ENCODE measurements around the gene FOLR1. TPM values are rescaled to one million over a fixed set of nuclear protein-coding genes. Genes with fewer than 3 reads are reported as not detected.

Gene FOLR1
- total RNA-seq, 1 experiment from 2014 or later: 6.1 TPM

DNA sequence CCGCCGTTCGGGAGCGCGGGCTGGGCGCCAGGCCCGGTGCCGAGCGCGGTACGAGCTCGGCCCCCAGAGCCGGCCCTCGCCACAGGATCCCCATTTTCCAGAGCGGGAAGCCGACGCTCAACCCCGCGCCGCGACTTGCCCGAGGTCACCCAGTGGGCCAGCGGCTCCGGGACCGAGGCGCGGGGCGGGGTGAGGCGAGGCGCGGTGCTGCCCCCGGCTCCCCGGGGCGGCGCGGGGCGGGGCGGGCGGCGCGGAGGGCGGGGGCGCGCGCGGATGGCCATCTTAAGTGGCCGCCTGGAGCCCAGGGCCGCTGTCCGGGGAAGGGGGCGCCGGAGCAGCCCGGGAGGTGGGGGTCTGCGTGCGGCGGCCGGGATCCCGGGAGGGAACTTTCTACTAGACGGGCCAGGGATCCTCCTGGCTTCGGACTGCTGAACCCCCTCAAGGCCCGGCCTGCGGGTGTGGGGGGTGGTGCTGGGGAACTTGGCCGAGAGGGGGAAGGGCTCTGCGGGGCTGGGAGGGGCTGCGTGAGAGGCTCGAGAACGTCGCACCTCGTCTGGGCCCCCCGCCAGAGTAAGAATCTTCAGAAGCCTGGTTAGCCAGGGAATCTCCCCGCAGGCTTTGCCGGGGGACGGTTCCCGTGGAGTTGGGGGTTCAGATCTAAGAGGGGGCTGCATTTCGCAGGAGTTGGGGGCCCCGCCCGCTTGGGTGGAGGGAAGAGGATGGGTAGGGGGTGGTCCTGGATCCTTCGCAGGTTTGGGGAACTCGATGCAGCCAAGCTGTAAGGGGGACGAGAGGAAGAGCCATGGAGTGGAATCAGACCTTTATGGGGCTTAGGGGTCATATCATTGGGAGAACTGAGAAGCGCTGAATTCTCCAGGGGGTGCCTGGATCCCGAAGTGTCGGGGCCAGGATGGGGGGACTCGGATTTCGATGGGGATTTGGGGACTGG, 31.9 kb downstream of the FOLR1 start:
- DNase-seq (ENCODE audit: low spot score): peak; percentile 22

DNA sequence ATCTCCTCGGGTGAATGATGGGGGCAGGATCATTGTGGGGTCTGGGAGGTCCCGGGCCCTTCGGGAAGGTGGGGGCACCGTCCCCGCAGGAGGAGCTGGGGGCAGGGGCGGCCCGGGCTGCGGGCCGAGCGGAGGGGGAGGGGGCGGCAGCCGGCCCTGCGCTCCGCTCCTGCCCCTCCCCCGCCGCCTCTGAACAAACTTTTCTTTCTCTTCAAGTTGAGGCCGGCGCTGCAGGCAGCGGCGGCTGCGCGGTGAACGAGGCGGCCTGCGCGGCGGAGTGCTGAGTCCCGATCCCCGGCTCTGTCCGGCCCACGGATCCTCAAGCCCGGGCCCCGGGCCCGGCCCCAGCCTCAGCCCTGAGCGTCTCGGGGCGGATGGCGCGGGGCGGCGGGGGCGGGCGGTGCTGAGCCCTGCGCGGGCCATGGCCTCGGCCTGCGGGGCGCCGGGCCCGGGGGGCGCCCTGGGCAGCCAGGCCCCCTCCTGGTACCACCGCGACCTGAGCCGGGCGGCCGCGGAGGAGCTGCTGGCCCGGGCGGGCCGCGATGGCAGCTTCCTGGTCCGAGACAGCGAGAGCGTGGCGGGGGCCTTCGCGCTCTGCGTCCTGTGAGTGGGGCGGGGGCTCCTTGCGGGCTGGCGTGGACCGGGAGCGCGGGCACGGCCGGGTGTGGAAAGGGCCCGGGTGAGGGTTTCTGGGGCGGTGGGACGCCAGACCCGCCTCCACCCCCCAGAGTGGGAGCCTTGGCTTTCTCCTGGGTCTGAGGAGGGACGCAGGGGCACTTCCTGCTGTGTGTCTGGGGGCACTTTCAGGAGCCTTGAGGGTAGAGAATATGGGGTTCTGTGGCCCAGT, 32.8 kb downstream of the FOLR1 start, which contains the start of gene INPPL1:
INPPL1 (plus strand) TSS at position 204 of the 847 bp plus-strand sequence; CDS start at position 422, 218 bp downstream.
- peak; percentile 47 for DNase-seq (ENCODE audit: low spot score)

GRCh38 chr11:72225411-72225951, 33.5 kb downstream of the FOLR1 start:
- peak; percentile 26 for DNase-seq (ENCODE audit: low spot score)

DNA sequence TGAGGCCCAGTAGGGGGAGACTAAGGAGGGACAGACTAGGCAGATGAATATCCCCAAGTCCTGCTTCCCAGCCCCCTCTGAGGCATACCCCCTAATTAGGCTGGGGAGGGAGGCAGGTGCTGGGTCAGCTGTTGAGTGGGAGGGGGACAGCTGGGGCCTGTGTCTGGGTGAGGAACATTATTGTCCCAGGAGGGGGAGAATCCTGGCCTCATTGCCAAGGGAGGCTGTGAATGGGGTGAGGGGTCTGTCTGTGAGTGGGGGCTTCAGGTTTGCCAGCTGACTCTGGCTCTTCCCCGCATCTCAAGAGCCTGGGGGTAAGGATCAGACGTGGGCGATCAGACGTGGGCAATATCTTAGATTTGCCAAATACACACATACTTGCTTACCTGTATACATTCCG, 34.8 kb downstream of the FOLR1 start:
- DNase-seq (ENCODE audit: low spot score): no peak

DNA sequence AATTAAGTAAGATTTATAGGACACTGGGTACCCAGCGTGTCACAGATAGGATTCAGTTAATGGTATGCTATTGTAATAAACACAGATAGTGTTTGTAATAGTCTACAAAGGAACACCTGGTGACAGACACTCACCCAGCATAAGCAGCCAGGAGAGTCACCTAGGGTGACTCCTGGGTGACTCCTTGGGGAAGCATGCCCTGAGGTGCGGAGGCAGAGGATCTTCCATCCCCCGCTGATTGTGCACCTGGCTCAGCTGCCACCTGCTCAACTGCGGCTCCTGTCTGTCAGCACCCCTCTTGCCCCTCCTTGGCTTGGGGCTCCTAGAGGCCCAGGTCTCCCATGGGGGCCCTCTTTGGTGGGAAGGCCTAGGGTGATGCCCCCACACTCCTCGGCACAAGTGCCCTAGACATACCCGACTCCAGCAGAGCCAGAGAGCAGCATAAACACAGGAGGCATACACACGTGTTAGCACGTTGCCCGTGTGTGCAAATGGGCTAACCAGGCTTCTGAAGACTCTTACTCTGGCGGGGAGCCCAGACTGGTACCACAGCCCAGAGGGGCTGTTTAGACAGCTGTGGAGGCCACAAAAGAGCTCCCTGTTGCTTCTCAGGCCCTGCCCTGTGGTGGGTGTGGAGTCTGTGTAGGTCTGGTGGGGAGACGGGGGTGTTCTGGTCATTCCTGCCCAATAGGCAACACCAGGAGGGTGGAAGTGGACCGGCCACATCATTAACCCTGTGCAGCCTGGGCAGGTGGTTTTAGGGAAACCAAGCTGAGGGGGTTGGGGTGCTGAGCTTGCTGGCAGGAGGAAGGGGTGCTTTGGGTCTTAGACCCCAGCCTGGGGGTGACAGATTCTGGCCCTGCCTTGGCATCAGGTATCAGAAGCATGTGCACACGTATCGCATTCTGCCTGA, 35.6 kb downstream of the FOLR1 start:
- DNase-seq (ENCODE audit: low spot score): no peak

DNA sequence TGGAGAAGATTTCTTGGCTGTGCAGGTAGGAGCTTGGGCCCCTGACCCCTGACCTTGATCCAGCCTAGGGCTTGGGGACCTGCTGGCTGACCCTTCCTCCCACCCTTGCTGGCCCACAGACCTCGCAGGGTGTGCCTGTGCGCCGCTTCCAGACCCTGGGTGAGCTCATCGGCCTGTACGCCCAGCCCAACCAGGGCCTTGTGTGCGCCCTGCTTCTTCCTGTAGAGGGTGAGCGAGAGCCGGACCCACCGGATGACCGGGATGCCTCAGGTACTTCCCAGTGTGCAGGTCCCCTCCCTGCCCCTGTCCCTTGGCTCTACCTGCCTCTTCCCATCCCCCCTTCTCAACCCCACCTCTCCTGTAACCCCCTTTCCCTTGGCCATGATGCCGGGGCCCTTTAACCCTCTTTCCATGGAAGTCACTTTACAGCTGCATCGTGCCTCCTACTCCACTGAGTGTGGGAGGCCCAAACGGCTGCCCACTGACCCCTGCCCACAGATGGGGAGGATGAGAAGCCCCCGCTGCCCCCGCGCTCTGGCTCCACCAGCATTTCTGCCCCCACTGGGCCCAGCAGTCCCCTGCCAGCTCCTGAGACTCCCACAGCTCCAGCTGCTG, 36.4 kb downstream of the FOLR1 start:
- no peak for DNase-seq (ENCODE audit: low spot score)

- no peak for DNase-seq (ENCODE audit: low spot score)
Observed at GRCh38 chr11:72228844-72229231, 36.9 kb downstream of the FOLR1 start.

GRCh38 chr11:72229336-72229924, 37.5 kb downstream of the FOLR1 start:
- no peak for DNase-seq (ENCODE audit: low spot score)

DNA sequence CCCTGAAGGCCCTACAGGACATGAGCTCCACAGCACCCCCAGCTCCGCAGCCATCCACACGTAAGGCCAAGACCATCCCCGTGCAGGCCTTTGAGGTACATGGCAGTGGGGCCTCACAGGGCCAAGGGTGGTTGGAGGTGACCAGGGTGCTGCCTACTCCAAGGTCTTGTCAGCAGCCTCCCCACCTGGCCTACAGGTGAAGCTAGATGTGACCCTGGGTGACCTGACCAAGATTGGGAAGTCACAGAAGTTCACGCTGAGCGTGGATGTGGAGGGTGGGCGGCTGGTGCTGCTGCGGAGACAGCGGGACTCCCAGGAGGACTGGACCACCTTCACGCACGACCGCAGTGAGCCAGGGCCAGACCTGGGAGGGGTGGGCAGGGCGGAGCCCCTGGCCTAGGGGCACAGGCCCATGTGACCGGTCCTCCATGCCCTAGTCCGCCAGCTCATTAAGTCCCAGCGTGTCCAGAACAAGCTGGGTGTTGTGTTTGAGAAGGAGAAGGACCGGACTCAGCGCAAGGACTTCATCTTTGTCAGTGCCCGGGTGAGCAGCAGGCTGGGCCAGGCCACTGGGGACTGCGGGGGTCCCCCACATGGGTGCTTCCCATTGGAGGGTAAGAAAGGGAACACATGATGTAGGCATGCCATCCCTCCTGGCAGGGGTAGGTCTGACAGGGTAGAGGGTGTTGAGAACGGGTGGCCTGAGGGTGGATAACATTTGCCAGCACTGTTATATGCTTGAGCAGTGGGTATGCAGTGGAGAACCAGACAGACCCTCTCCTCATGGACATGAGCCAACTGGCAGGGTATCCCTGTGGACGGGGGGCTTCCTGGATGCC, 38.2 kb downstream of the FOLR1 start:
- DNase-seq (ENCODE audit: low spot score): no peak

DNA sequence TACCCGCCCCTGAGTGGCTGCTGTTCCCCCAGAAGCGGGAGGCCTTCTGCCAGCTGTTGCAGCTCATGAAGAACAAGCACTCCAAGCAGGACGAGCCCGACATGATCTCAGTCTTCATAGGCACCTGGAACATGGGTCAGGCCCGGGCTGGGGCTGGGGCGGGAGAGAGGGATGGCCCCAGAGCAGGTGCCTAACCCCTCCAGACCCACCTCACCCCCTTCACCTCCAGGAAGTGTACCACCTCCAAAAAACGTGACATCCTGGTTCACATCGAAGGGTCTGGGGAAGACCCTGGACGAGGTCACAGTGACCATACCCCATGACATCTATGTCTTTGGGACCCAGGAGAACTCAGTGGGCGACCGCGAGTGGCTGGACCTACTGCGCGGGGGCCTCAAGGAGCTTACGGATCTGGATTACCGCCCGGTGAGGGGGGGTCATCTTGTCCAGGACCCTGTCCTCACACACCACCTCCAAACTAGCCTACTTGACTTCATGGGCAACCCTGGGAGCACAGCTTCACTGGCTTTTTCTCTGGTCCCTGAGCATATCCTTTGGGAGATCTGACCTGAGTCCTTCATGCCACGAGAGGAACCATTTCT, 38.9 kb downstream of the FOLR1 start:
- no peak for DNase-seq (ENCODE audit: low spot score)

GRCh38 chr11:72231396-72232259, 39.7 kb downstream of the FOLR1 start:
- no peak for DNase-seq (ENCODE audit: low spot score)

DNA sequence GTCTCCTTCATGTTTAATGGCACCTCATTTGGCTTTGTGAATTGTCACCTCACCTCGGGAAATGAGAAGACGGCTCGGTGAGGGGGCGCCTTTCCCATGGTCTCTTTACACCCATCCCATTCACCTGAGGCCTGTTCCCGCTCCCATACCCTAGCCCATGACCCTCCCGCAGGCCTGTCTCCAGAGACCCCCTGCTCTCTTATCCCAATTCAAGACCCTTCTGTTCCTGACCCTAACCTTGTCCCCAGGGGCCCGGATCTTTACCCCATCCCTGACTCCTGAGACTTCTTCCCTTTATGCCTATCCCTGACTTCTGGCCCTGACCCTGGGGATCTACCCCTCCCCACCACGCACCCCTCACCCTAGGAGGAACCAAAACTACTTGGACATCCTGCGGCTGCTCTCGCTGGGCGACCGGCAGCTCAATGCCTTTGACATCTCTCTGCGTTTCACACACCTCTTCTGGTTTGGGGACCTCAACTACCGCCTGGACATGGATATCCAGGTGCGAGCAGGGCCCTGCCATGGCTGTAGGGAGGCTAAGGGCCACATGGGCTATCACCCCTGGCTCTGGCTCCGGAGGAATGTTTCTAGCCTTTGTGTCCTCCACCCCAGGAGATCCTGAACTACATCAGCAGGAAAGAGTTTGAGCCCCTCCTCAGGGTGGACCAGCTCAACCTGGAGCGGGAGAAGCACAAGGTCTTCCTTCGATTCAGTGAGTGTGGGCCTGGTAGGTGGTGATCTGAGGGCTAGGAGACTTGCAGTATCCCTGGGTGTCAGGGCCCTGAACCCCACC, 40.5 kb downstream of the FOLR1 start:
- no peak for DNase-seq (ENCODE audit: low spot score)

- no peak for DNase-seq (ENCODE audit: low spot score)
Observed at GRCh38 chr11:72233056-72233772, 41.3 kb downstream of the FOLR1 start.

DNA sequence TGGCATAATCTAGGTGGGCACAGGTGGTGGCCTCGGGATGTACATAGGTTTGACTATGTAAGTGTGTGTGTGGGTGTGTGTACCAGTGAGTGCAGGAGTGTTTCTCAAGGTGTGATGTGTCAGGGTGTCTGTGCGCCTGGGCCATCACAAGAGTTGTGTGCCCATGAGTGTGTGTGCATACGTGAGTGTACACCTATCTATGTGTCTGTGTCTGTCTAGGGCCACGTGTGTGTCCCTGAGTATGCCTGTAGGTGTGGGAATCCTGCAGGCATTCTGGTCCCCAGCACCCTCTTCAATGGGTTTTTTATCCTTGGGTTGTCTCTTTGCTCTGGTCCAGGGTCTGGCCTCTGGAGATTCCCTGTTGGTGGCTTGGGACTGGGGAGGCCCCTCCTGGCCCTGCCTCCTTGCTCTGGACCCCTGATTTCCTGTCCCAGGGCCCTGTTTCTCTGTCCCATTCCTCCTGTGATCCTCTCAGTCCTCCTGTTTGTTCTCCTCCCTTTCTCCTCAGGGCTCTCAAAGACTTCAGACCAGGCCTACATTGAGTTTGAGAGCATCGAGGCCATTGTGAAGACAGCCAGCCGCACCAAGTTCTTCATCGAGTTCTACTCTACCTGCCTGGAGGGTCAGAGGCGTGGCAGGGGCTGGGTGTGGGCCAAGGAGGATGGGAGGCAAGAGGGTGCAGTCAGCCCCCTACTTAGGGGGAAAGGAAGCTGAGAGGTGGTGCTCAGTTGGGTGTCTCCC, 42.0 kb downstream of the FOLR1 start:
- DNase-seq (ENCODE audit: low spot score): no peak

- DNase-seq (ENCODE audit: low spot score): no peak
Observed at GRCh38 chr11:72234514-72234830, 42.5 kb downstream of the FOLR1 start.

GRCh38 chr11:72234920-72235319, 43.0 kb downstream of the FOLR1 start:
- no peak for DNase-seq (ENCODE audit: low spot score)

Measured in HT-29 (cell line).